Activated CD4-positive, alpha-beta memory T cell treated with anti-CD3 and anti-CD28 coated beads for 36 hours (primary cell): ENCODE results near the gene IGSF8. TPM values are rescaled to one million over a fixed set of nuclear protein-coding genes. Genes with fewer than 3 reads are reported as not detected.
"Not testable (repeated sequence)": the region's sequence is repeated elsewhere in the genome, so short reads cannot be mapped to it uniquely, and the experiment has no call there.

Experiments used
- CTCF ChIA-PET: fragments of 350-600 bp; sonication (Branson Sonifier 250); formaldehyde crosslinking; loops from one replicate; lab custom pipeline; 2021; ENCODE audit warnings: antibody characterized with exemption, inconsistent platforms; lab: Charles Lee
- POLR2A ChIA-PET: fragments of 350-600 bp; sonication (Branson Sonifier 250); formaldehyde crosslinking; loops from one replicate; lab custom pipeline; 2021; ENCODE audit warnings: antibody characterized with exemption; lab: Charles Lee
- DNase-seq: peaks from one replicate; pipeline ENCODE4 v3.0.0-alpha.2; 2020
- H3K27ac Mint-ChIP-seq: one replicate; pipeline ENCODE4 v1.8.0; 2021; ENCODE audit warnings: mixed read lengths
- H3K27me3 Mint-ChIP-seq: one replicate; pipeline ENCODE4 v1.8.0; 2021; ENCODE audit warnings: mixed read lengths
- H3K36me3 Mint-ChIP-seq: one replicate; pipeline ENCODE4 v1.8.0; 2021; ENCODE audit warnings: mixed read lengths
- H3K4me1 Mint-ChIP-seq: one replicate; pipeline ENCODE4 v1.8.0; 2021; ENCODE audit warnings: low read depth, mixed read lengths
- H3K4me3 Mint-ChIP-seq: one replicate; pipeline ENCODE4 v1.8.0; 2021; ENCODE audit warnings: mild to moderate bottlenecking, mixed read lengths
- H3K9me3 Mint-ChIP-seq: one replicate; pipeline ENCODE4 v1.8.0; 2021; ENCODE audit warnings: mixed read lengths
- intact Hi-C: fragments of 100-400 bp; cut with micrococcal nuclease; formaldehyde crosslinking; loops from one replicate; pipeline ENCODE4 v1.15.1; 2023
- total RNA-seq, 2 experiments: library from RNA; stranded (reverse); gene quantifications; one replicate each; pipeline ENCODE4 v1.2.3, GENCODE V29; 2021

IGSF8 gene
- total RNA-seq, 2 experiments from 2014 or later: 31.2 to 34.5 TPM

- POLR2A ChIA-PET: no interaction called here
Observed at GRCh38 chr1:160053548-160054365, 44.7 kb downstream of the IGSF8 start.

DNA sequence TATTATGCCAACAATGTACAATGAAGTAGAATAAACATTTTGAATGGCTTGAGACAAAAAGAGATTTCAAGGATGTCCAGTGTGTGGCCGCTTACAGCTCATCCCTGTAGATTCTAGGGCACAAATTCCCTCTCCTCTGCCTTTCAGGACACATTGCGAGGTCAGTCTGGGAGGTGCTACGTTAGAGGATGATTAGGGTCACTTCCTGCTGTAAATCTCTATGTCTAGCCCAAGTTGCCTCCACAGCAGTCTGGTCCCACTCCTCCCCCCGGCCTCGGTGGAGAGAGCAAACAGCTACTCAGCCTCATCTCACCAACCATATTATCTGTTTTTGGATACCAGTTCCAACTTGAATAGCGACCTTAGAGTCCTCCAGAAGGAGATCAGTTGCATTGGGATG lies 45.5 kb downstream of the IGSF8 start:
- H3K27ac Mint-ChIP-seq: no peak overlapping the region
- intact Hi-C loops: no loop called here

More at GRCh38 chr1:160053548-160054365, 44.7 kb downstream of the IGSF8 start:
- Mint-ChIP-seq H3K36me3 (no peaks in the 10 kb centered on the region), H3K4me3 (no peak overlapping the region), H3K27ac (no peak overlapping the region), H3K9me3 (no peaks in the 10 kb centered on the region), H3K4me1 (no peaks in the 10 kb centered on the region), H3K27me3 (peaks cover 41% of the 10 kb centered on the region)
- DNase-seq: no peak
- intact Hi-C loops: no loop called here
- CTCF ChIA-PET: interaction anchor here (40.4 kb wide), 1 partner anchor 26 kb away, joined by 615 read pairs; the partner anchor contains the start of genes KCNJ10 and KCNJ9

DNA sequence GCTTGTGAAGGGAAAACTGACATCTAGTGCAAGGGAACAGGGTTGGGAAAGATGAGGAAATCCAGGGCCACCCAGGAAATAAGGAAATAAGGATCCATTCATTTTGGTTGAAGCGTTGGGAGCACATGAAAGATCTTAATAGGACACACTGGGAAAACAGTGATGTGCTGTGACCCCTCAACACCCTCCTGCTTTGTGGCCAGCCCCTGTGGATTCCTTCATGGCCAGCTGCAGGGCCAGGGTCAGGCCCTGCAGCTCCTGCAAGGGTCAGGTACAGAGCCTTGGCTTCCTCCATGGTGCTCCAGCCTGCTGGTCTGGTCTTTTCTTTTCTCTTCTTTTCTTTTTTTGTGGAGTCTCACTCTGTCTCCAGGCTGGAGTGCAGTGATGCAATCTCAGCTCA lies 47.8 kb downstream of the IGSF8 start:
- H3K36me3 Mint-ChIP-seq: no peaks in the 10 kb centered on the region
- ChIA-PET POLR2A (no interaction called here), CTCF (interaction anchor here (40.4 kb wide), 1 partner anchor 29 kb away, joined by 615 read pairs; the partner anchor contains the start of genes KCNJ10 and KCNJ9)
- intact Hi-C loops: no loop called here
- DNase-seq: no peak
- no peak overlapping the region for H3K4me3 Mint-ChIP-seq
- no peaks in the 10 kb centered on the region for H3K9me3 Mint-ChIP-seq
- H3K4me1 Mint-ChIP-seq: peaks cover 9% of the 10 kb centered on the region
- no peak overlapping the region for H3K27ac Mint-ChIP-seq
- peaks cover 30% of the 10 kb centered on the region for H3K27me3 Mint-ChIP-seq

More for the DNA sequence above, 45.5 kb downstream of the IGSF8 start:
- Mint-ChIP-seq H3K4me3 (no peak overlapping the region), H3K27me3 (peaks cover 35% of the 10 kb centered on the region), H3K4me1 (no peaks in the 10 kb centered on the region), H3K9me3 (no peaks in the 10 kb centered on the region), H3K36me3 (no peaks in the 10 kb centered on the region)
- POLR2A ChIA-PET: no interaction called here
- no peak for DNase-seq
- CTCF ChIA-PET: interaction anchor here (40.4 kb wide), 1 partner anchor 27 kb away, joined by 615 read pairs; the partner anchor contains the start of genes KCNJ10 and KCNJ9

- H3K4me3 Mint-ChIP-seq, DNase-seq, H3K9me3 Mint-ChIP-seq, intact Hi-C loops, H3K27ac Mint-ChIP-seq, H3K4me1 Mint-ChIP-seq, H3K36me3 Mint-ChIP-seq, POLR2A ChIA-PET: not testable (repeated sequence)
- CTCF ChIA-PET: interaction anchor here (40.4 kb wide), 1 partner anchor 29 kb away, joined by 615 read pairs; the partner anchor contains the start of genes KCNJ10 and KCNJ9
- peaks cover 29% of the 10 kb centered on the region for H3K27me3 Mint-ChIP-seq
Observed at GRCh38 chr1:160050182-160050581, 48.2 kb downstream of the IGSF8 start.

- DNase-seq: no peak
- Mint-ChIP-seq H3K4me3 (no peak overlapping the region), H3K4me1 (peaks cover 9% of the 10 kb centered on the region), H3K27me3 (peaks cover 28% of the 10 kb centered on the region), H3K36me3 (no peaks in the 10 kb centered on the region), H3K27ac (no peak overlapping the region), H3K9me3 (no peaks in the 10 kb centered on the region)
- POLR2A ChIA-PET: no interaction called here
- intact Hi-C loops: no loop called here
- CTCF ChIA-PET: interaction anchor here (40.4 kb wide), 1 partner anchor 31 kb away, joined by 615 read pairs; the partner anchor contains the start of genes KCNJ10 and KCNJ9
Observed at GRCh38 chr1:160049101-160049500, 49.3 kb downstream of the IGSF8 start.

DNA sequence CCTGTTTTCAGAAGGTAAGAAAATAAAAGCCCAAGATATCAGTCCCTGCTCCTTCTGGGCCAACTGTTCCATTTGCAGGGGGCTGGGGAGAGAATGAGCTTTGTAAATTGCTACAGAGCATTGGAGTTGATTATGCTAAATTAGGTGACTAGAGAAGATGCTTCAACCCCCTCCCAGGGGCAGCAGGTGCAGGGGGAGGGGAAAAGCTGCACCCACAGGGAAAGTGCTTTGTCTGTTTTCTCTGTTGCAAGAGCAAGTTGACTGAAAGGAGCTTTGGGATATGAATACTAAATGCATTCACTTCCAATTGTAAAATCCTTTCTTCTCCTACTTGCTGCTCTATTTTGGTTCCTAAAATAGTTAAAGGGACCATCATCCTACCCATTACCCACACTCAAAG lies 50.1 kb downstream of the IGSF8 start:
- ChIA-PET CTCF (interaction anchor here (4.3 to 40.4 kb wide), 2 partner anchors 31 to 41 kb away, joined by 31 to 615 read pairs; partner anchors contain the start of genes KCNJ10 and KCNJ9), POLR2A (no interaction called here)
- Mint-ChIP-seq H3K4me1 (peaks cover 9% of the 10 kb centered on the region), H3K4me3 (no peak overlapping the region), H3K9me3 (no peaks in the 10 kb centered on the region), H3K27me3 (peaks cover 25% of the 10 kb centered on the region), H3K27ac (no peak overlapping the region), H3K36me3 (no peaks in the 10 kb centered on the region)
- intact Hi-C loops: no loop called here
- DNase-seq: no peak

- H3K27ac Mint-ChIP-seq: no peak overlapping the region
- peak overlapping the region; percentile 50 for H3K4me3 Mint-ChIP-seq
- no peaks in the 10 kb centered on the region for H3K9me3 Mint-ChIP-seq
- H3K27me3 Mint-ChIP-seq: peaks cover 18% of the 10 kb centered on the region
- ChIA-PET CTCF (interaction anchor here (0.6 to 40.4 kb wide), 14 partner anchors 8 to 346 kb away, joined by 3 to 615 read pairs (median 8); partner anchors contain the start of genes IGSF8, KCNJ10, KCNJ9 and PIGM), POLR2A (interaction anchor here (1.1 to 2.0 kb wide), 3 partner anchors 16 to 34 kb away, joined by 3 to 11 read pairs (median 3); partner anchors contain the start of genes KCNJ9 and PIGM)
- intact Hi-C loops: no loop called here
- no peak for DNase-seq
- no peaks in the 10 kb centered on the region for H3K36me3 Mint-ChIP-seq
- H3K4me1 Mint-ChIP-seq: peaks cover 9% of the 10 kb centered on the region
Observed at GRCh38 chr1:160047111-160047991, 51.1 kb downstream of the IGSF8 start.

DNA sequence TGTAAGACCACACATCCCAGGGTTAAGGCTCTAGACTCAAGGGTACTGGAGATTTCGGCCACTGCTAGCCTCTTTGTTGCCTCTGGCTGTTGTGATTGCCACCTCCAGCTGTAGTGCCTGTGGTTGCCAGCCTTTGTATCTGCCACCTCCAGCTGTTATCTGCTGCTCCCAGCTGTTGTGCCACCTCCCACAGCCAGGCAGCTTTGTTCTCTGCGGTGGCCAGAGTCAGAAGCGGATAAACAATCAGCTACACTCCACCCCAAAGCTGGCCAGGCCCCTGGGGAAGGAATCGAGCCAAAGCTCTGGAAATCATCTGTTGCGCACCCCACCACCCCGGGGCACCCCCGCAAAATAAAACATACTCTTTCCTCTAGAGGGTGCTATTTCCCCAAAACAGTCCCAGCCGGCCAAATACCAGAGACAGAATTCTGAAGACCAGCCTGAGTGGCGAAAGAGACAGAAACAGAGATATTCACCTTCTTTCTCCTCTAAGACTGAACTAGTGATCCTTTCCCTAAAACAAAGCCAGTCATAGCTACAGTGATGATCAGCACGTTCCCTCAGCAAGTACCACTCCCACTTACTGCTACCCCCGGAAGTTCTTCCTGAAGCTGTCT lies 51.8 kb downstream of the IGSF8 start:
- peak overlapping the region; percentile 50 for H3K4me3 Mint-ChIP-seq
- no peaks in the 10 kb centered on the region for H3K9me3 Mint-ChIP-seq
- DNase-seq: peak; percentile 61
- POLR2A ChIA-PET: interaction anchor here (1.1 to 2.0 kb wide), 3 partner anchors 15 to 35 kb away, joined by 3 to 11 read pairs (median 3); partner anchors contain the start of genes KCNJ9 and PIGM
- H3K27me3 Mint-ChIP-seq: peaks cover 15% of the 10 kb centered on the region
- intact Hi-C loops: loop anchor here (1.0 kb wide), 1 partner anchor 32 kb away; no protein-coding TSS in a partner anchor
- H3K4me1 Mint-ChIP-seq: peaks cover 9% of the 10 kb centered on the region
- CTCF ChIA-PET: interaction anchor here (0.5 to 40.4 kb wide), 23 partner anchors 9 to 347 kb away, joined by 3 to 615 read pairs (median 5); partner anchors contain the start of genes IGSF8, KCNJ10, KCNJ9 and PIGM
- H3K27ac Mint-ChIP-seq: no peak overlapping the region
- no peaks in the 10 kb centered on the region for H3K36me3 Mint-ChIP-seq

- Mint-ChIP-seq H3K27ac (no peak overlapping the region), H3K36me3 (no peaks in the 10 kb centered on the region), H3K9me3 (no peaks in the 10 kb centered on the region), H3K27me3 (peaks cover 12% of the 10 kb centered on the region), H3K4me1 (peaks cover 9% of the 10 kb centered on the region), H3K4me3 (no peak overlapping the region)
- DNase-seq: no peak
- ChIA-PET CTCF (interaction anchor here (0.9 to 40.4 kb wide), 14 partner anchors 9 to 246 kb away, joined by 3 to 615 read pairs (median 8); partner anchors contain the start of genes IGSF8, KCNJ10, KCNJ9 and PIGM), POLR2A (interaction anchor here (2.0 kb wide), 1 partner anchor 14 kb away, joined by 11 read pairs; the partner anchor contains the start of gene PIGM)
- intact Hi-C loops: loop anchor here (1.0 kb wide), 1 partner anchor 33 kb away; no protein-coding TSS in a partner anchor
Observed at GRCh38 chr1:160045653-160046052, 52.8 kb downstream of the IGSF8 start.

- intact Hi-C loops: no loop called here
- no peaks in the 10 kb centered on the region for H3K9me3 Mint-ChIP-seq
- no peak overlapping the region for H3K4me3 Mint-ChIP-seq
- peaks cover 9% of the 10 kb centered on the region for H3K27me3 Mint-ChIP-seq
- ChIA-PET POLR2A (no interaction called here), CTCF (interaction anchor here (0.9 to 40.4 kb wide), 4 partner anchors 7 to 333 kb away, joined by 3 to 615 read pairs (median 21); partner anchors contain the start of genes KCNJ10 and KCNJ9)
- peaks cover 9% of the 10 kb centered on the region for H3K4me1 Mint-ChIP-seq
- H3K27ac Mint-ChIP-seq: no peak overlapping the region
- no peaks in the 10 kb centered on the region for H3K36me3 Mint-ChIP-seq
- no peak for DNase-seq
Observed at GRCh38 chr1:160043543-160043942, 54.9 kb downstream of the IGSF8 start.
